ENCODE data around the gene HPSE2.

The HPSE2 gene

DNA sequence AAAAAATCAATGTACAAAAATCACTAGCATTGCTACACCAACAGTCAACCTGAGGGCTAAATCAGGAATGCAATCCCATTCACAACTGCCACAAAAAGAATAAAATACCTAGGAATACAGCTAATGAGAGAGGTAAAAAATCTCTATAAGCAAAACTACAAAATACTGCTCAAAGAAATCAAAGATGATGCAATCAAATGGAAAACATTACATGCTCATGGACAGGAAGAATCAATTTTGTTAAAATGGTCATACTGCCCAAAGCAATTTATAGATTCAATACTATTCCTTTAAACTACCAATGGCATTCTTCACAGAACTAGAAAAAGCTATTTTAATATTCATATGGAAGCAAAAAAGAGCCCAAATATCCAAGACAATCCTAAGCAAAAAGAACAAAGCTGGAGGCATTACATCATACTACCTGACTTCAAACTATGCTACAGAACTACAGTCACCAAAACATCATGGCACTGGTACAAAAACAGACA, 116.3 kb downstream of the HPSE2 start:
- Mint-ChIP-seq H3K36me3 (ENCODE audit: low read depth) (no peaks in the 10 kb centered on the region), H3K4me3 (no peak overlapping the region), H3K4me1 (ENCODE audit: low read depth) (no peaks in the 10 kb centered on the region), H3K9me3 (no peaks in the 10 kb centered on the region), H3K27me3 (ENCODE audit: low read depth) (no peaks in the 10 kb centered on the region), H3K27ac (no peak overlapping the region)
- no peak for DNase-seq (ENCODE audit: low spot score)

- no peak overlapping the region for H3K4me3 Mint-ChIP-seq
- H3K27me3 Mint-ChIP-seq (ENCODE audit: low read depth) = no peaks in the 10 kb centered on the region
- no peaks in the 10 kb centered on the region for H3K9me3 Mint-ChIP-seq
- no peak for DNase-seq (ENCODE audit: low spot score)
- no peak overlapping the region for H3K27ac Mint-ChIP-seq
- H3K4me1 Mint-ChIP-seq (ENCODE audit: low read depth) = no peaks in the 10 kb centered on the region
- no peaks in the 10 kb centered on the region for H3K36me3 Mint-ChIP-seq (ENCODE audit: low read depth)
Observed at GRCh38 chr10:99115703-99116102, 119.9 kb downstream of the HPSE2 start.

DNA sequence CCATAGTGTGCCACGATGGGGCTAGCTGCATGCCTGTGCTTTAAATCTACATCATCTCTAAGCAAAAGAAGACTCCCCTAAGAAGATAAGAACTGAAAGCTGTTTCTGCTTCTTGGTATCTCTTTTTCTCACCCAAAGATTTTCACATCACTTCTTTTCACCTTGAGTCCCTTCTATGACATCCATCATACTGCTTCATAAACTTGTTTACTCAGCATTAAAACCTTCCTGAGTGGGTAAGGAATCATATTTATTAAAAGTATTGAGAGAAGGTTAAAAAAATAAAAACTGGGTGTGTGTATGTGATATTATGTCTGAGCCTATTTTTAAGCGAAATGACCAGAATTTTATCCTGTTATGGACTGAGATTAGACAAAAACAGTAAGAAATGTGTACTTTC, 150.3 kb downstream of the HPSE2 start:
- no peaks in the 10 kb centered on the region for H3K36me3 Mint-ChIP-seq (ENCODE audit: low read depth)
- H3K9me3 Mint-ChIP-seq = no peaks in the 10 kb centered on the region
- H3K27me3 Mint-ChIP-seq (ENCODE audit: low read depth) = no peaks in the 10 kb centered on the region
- H3K4me1 Mint-ChIP-seq (ENCODE audit: low read depth) = no peaks in the 10 kb centered on the region
- no peak for DNase-seq (ENCODE audit: low spot score)
- H3K4me3 Mint-ChIP-seq = no peak overlapping the region
- H3K27ac Mint-ChIP-seq = no peak overlapping the region

DNA sequence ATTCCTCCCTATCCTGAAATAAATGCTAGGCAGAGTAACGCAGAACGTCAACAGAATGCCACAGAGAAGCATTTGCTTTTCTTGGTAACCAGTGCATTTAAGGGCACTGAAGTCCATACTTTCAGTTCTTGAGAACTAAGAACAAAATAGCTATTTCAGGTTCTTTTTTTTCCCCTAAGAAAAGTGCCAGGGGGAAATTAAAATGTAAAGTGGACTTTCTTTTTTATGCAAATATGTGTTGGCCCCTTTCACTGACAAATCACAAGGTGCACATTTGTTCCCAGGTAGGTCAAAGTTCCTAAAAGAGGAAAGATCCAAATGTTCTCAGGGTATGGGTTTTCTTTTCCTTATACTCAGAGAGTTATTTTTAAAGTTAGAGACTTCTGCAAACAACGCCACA, 151.5 kb downstream of the HPSE2 start:
- no peaks in the 10 kb centered on the region for H3K27me3 Mint-ChIP-seq (ENCODE audit: low read depth)

DNA sequence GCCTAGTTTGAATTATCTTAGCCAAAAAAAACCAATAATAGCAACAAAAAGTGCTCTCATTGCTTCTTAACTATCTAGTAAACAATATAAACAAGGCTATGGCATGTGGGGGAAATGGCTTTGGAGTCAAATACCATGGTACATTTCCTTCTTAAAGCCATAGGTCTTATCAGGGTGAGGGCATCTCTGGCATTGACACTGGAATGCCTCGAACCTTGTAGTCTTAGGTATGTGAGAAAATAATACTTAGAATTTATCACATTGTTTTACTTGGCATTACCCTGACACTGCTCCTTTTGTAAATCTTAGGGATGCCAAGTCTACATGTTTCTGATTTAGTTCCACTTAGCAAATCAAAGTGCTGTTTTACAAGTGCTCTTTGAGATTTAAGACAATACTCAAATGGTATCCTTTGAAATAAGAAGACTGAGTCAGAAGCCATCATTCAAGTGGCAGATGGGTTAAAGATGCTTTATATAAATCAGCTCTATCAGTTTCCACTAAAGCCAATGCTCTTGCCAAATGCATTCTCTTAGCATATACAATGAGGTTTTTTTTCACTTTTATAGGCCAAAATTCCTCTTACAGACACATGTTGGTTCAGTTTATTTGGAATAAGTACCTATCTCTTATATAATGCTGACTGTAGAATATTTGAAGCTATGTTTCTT, 155.2 kb downstream of the HPSE2 start:
- no peak for DNase-seq (ENCODE audit: low spot score)
- Mint-ChIP-seq H3K27ac (no peak overlapping the region), H3K9me3 (no peaks in the 10 kb centered on the region), H3K4me3 (no peak overlapping the region), H3K4me1 (ENCODE audit: low read depth) (no peaks in the 10 kb centered on the region), H3K36me3 (ENCODE audit: low read depth) (no peaks in the 10 kb centered on the region), H3K27me3 (ENCODE audit: low read depth) (no peaks in the 10 kb centered on the region)

More for the DNA sequence above, 151.5 kb downstream of the HPSE2 start:
- no peaks in the 10 kb centered on the region for H3K36me3 Mint-ChIP-seq (ENCODE audit: low read depth)
- H3K4me1 Mint-ChIP-seq (ENCODE audit: low read depth) = no peaks in the 10 kb centered on the region
- no peak overlapping the region for H3K4me3 Mint-ChIP-seq
- DNase-seq (ENCODE audit: low spot score) = no peak
- no peaks in the 10 kb centered on the region for H3K9me3 Mint-ChIP-seq
- no peak overlapping the region for H3K27ac Mint-ChIP-seq

DNA sequence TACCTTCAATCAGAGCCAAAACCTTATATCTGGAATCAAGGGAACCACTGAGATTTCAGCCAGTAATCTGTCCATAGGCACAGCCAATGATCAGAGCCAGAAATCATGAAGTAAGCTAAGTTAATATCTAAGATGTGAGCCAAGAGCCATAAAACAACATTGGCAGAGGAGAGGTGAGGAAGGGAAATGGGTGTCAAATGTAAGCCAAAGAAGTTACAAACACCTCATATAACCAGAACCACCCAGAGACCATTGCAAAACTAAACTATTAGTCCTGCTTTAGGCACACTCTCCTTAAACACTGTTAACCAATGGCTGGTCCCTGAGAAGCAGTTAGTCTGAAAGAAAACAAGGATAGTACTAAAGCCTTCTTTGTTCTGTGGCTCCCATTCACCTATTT, 173.1 kb downstream of the HPSE2 start:
- Mint-ChIP-seq H3K4me1 (ENCODE audit: low read depth) (no peaks in the 10 kb centered on the region), H3K27ac (no peak overlapping the region), H3K36me3 (ENCODE audit: low read depth) (no peaks in the 10 kb centered on the region), H3K9me3 (peaks cover 8% of the 10 kb centered on the region), H3K4me3 (no peak overlapping the region), H3K27me3 (ENCODE audit: low read depth) (no peaks in the 10 kb centered on the region)
- DNase-seq (ENCODE audit: low spot score) = no peak

GRCh38 chr10:99058762-99059161, 176.9 kb downstream of the HPSE2 start:
- Mint-ChIP-seq H3K4me3 (no peak overlapping the region), H3K9me3 (no peaks in the 10 kb centered on the region)

DNA sequence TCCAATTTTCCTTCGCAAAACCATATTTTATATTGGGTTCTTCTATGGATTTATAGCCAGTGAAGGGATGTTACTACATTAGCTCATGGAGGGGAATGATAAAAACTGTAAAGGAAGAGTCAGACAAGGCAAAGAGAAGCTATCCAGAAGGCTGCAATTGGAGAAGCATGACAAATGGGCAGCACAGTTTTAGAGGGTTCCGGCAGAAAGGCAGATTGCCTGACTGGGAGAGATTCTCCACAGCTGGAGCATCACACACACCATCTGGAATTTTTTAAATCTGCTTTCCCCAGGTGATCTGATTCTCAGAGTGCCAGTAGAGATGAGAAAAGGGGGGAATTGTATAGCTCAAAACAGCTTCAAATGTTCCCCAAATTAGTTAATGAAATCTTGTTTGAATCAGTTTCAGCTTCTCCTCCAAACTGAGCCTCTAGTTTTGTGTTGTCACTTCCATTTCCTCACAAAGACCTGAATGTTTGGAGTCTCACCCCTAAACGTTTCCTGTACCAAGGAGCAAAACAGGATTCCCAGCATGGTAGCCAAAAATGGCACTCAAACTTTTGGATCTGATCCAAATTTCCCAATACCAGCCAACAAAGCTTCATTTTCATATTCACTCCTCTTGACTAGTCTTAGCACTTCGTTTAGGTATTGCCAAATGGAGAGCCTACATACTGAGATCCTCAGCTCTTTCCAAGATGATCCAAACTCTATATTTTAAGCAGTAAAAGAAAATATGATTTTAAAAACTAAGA, 177.5 kb downstream of the HPSE2 start:
- no peak for DNase-seq (ENCODE audit: low spot score)
- H3K27me3 Mint-ChIP-seq (ENCODE audit: low read depth) = no peaks in the 10 kb centered on the region
- H3K36me3 Mint-ChIP-seq (ENCODE audit: low read depth) = no peaks in the 10 kb centered on the region
- H3K27ac Mint-ChIP-seq = no peak overlapping the region
- no peaks in the 10 kb centered on the region for H3K9me3 Mint-ChIP-seq
- H3K4me3 Mint-ChIP-seq = no peak overlapping the region
- no peaks in the 10 kb centered on the region for H3K4me1 Mint-ChIP-seq (ENCODE audit: low read depth)

More at GRCh38 chr10:99058762-99059161, 176.9 kb downstream of the HPSE2 start:
- no peak for DNase-seq (ENCODE audit: low spot score)
- Mint-ChIP-seq H3K4me1 (ENCODE audit: low read depth) (no peaks in the 10 kb centered on the region), H3K27me3 (ENCODE audit: low read depth) (no peaks in the 10 kb centered on the region), H3K27ac (no peak overlapping the region), H3K36me3 (ENCODE audit: low read depth) (no peaks in the 10 kb centered on the region)

GRCh38 chr10:99045671-99046070, 190.0 kb downstream of the HPSE2 start:
- no peak overlapping the region for H3K4me3 Mint-ChIP-seq
- no peaks in the 10 kb centered on the region for H3K4me1 Mint-ChIP-seq (ENCODE audit: low read depth)
- H3K27me3 Mint-ChIP-seq (ENCODE audit: low read depth) = no peaks in the 10 kb centered on the region
- H3K27ac Mint-ChIP-seq = no peak overlapping the region
- DNase-seq (ENCODE audit: low spot score) = no peak
- H3K36me3 Mint-ChIP-seq (ENCODE audit: low read depth) = no peaks in the 10 kb centered on the region
- H3K9me3 Mint-ChIP-seq = no peaks in the 10 kb centered on the region

- no peak for DNase-seq (ENCODE audit: low spot score)
- Mint-ChIP-seq H3K4me1 (ENCODE audit: low read depth) (no peaks in the 10 kb centered on the region), H3K36me3 (ENCODE audit: low read depth) (no peaks in the 10 kb centered on the region)
Observed at GRCh38 chr10:99042051-99042771, 193.4 kb downstream of the HPSE2 start.

GRCh38 chr10:99041468-99041867, 194.2 kb downstream of the HPSE2 start:
- Mint-ChIP-seq H3K9me3 (no peaks in the 10 kb centered on the region), H3K27me3 (ENCODE audit: low read depth) (no peaks in the 10 kb centered on the region), H3K27ac (no peak overlapping the region), H3K4me1 (ENCODE audit: low read depth) (no peaks in the 10 kb centered on the region), H3K36me3 (ENCODE audit: low read depth) (no peaks in the 10 kb centered on the region), H3K4me3 (no peak overlapping the region)
- no peak for DNase-seq (ENCODE audit: low spot score)

More at GRCh38 chr10:99042051-99042771, 193.4 kb downstream of the HPSE2 start:
- Mint-ChIP-seq H3K4me3 (no peak overlapping the region), H3K27me3 (ENCODE audit: low read depth) (no peaks in the 10 kb centered on the region), H3K27ac (no peak overlapping the region), H3K9me3 (no peaks in the 10 kb centered on the region)

- Mint-ChIP-seq H3K27me3 (ENCODE audit: low read depth) (no peaks in the 10 kb centered on the region), H3K4me3 (no peak overlapping the region), H3K27ac (no peak overlapping the region), H3K9me3 (no peaks in the 10 kb centered on the region), H3K36me3 (ENCODE audit: low read depth) (no peaks in the 10 kb centered on the region), H3K4me1 (ENCODE audit: low read depth) (no peaks in the 10 kb centered on the region)
- DNase-seq (ENCODE audit: low spot score) = no peak
Observed at GRCh38 chr10:99013885-99014284, 221.8 kb downstream of the HPSE2 start.

- no peak for DNase-seq (ENCODE audit: low spot score)
- H3K4me3 Mint-ChIP-seq = no peak overlapping the region
- no peak overlapping the region for H3K27ac Mint-ChIP-seq
- no peaks in the 10 kb centered on the region for H3K27me3 Mint-ChIP-seq (ENCODE audit: low read depth)
- no peaks in the 10 kb centered on the region for H3K36me3 Mint-ChIP-seq (ENCODE audit: low read depth)
- H3K9me3 Mint-ChIP-seq = peaks cover 9% of the 10 kb centered on the region
- no peaks in the 10 kb centered on the region for H3K4me1 Mint-ChIP-seq (ENCODE audit: low read depth)
Observed at GRCh38 chr10:99010286-99010685, 225.4 kb downstream of the HPSE2 start.

GRCh38 chr10:99008054-99008453, 227.6 kb downstream of the HPSE2 start:
- Mint-ChIP-seq H3K4me1 (ENCODE audit: low read depth) (no peaks in the 10 kb centered on the region), H3K36me3 (ENCODE audit: low read depth) (no peaks in the 10 kb centered on the region), H3K27ac (no peak overlapping the region), H3K27me3 (ENCODE audit: low read depth) (no peaks in the 10 kb centered on the region), H3K4me3 (no peak overlapping the region), H3K9me3 (peaks cover 27% of the 10 kb centered on the region)
- DNase-seq (ENCODE audit: low spot score) = no peak
